Nephron progenitor cell (in vitro differentiated cells): ENCODE results near the gene GRK5.
A peak's percentile ranks its signal among the peaks of the same experiment; 100 is the strongest.

Experiments
- DNase-seq: peaks from one replicate; pipeline ENCODE4 v3.0.0; 2021
- H3K27ac Mint-ChIP-seq: 2 replicates; pipeline ENCODE4 v1.8.0; 2021; ENCODE audit warnings: mild to moderate bottlenecking, moderate library complexity, mixed read lengths
- H3K27me3 Mint-ChIP-seq: 2 replicates; pipeline ENCODE4 v1.8.0; 2021; ENCODE audit warnings: mild to moderate bottlenecking, low read depth, mixed read lengths; ENCODE audit not compliant: poor library complexity
- H3K36me3 Mint-ChIP-seq: 2 replicates; pipeline ENCODE4 v1.8.0; 2021; ENCODE audit warnings: low read depth, mixed read lengths
- H3K4me1 Mint-ChIP-seq: 2 replicates; pipeline ENCODE4 v1.8.0; 2021; ENCODE audit warnings: mixed read lengths
- H3K4me3 Mint-ChIP-seq: 2 replicates; pipeline ENCODE4 v1.8.0; 2021; ENCODE audit warnings: mild to moderate bottlenecking, moderate library complexity, mixed read lengths
- H3K9me3 Mint-ChIP-seq: 2 replicates; pipeline ENCODE4 v1.8.0; 2021; ENCODE audit warnings: mild to moderate bottlenecking, moderate library complexity, mixed read lengths
- CTCF ChIP-seq: fragments of 200-600 bp; sonication (generic); IDR thresholded peaks from 2 replicates; pipeline ENCODE4 v1.5.0; 2021; ENCODE audit warnings: antibody characterized with exemption

The GRK5 gene

GRCh38 chr10:119495021-119495505 lies 287.7 kb downstream of the GRK5 start:
- H3K27me3 Mint-ChIP-seq: peaks cover 5% of the 10 kb centered on the region
- H3K4me1 Mint-ChIP-seq: peaks cover 70% of the 10 kb centered on the region
- H3K36me3 Mint-ChIP-seq: no peaks in the 10 kb centered on the region
- H3K4me3 Mint-ChIP-seq: no peak overlapping the region
- no peak for TF ChIP-seq CTCF
- H3K27ac Mint-ChIP-seq: peak overlapping the region; percentile 74
- DNase-seq: no peak
- H3K9me3 Mint-ChIP-seq: no peaks in the 10 kb centered on the region

- no peak for TF ChIP-seq CTCF
- Mint-ChIP-seq H3K9me3 (no peaks in the 10 kb centered on the region), H3K27ac (no peak overlapping the region), H3K4me3 (no peak overlapping the region), H3K4me1 (peaks cover 75% of the 10 kb centered on the region), H3K27me3 (peaks cover 5% of the 10 kb centered on the region), H3K36me3 (no peaks in the 10 kb centered on the region)
- DNase-seq: no peak
These were observed 288.2 kb downstream of the GRK5 start for GRCh38 chr10:119495545-119495944.

GRCh38 chr10:119496273-119496672 lies 288.9 kb downstream of the GRK5 start:
- Mint-ChIP-seq H3K27me3 (peaks cover 5% of the 10 kb centered on the region), H3K9me3 (no peaks in the 10 kb centered on the region), H3K4me1 (peaks cover 82% of the 10 kb centered on the region), H3K36me3 (no peaks in the 10 kb centered on the region), H3K27ac (no peak overlapping the region), H3K4me3 (no peak overlapping the region)
- no peak for DNase-seq
- TF ChIP-seq CTCF: no peak

GRCh38 chr10:119497243-119497642 lies 289.9 kb downstream of the GRK5 start:
- peaks cover 5% of the 10 kb centered on the region for H3K27me3 Mint-ChIP-seq
- peaks cover 80% of the 10 kb centered on the region for H3K4me1 Mint-ChIP-seq
- H3K36me3 Mint-ChIP-seq: no peaks in the 10 kb centered on the region
- no peaks in the 10 kb centered on the region for H3K9me3 Mint-ChIP-seq
- no peak overlapping the region for H3K4me3 Mint-ChIP-seq
- H3K27ac Mint-ChIP-seq: no peak overlapping the region
- TF ChIP-seq CTCF: no peak
- DNase-seq: no peak

- Mint-ChIP-seq H3K36me3 (no peaks in the 10 kb centered on the region), H3K27ac (peak overlapping the region; percentile 78), H3K4me3 (no peak overlapping the region), H3K9me3 (no peaks in the 10 kb centered on the region), H3K27me3 (peaks cover 7% of the 10 kb centered on the region), H3K4me1 (peaks cover 86% of the 10 kb centered on the region)
- no peak for TF ChIP-seq CTCF
- DNase-seq: no peak
These were observed 291.7 kb downstream of the GRK5 start for GRCh38 chr10:119498889-119499676.

- H3K27ac Mint-ChIP-seq: peak overlapping the region; percentile 78
- H3K4me1 Mint-ChIP-seq: peaks cover 81% of the 10 kb centered on the region
- H3K4me3 Mint-ChIP-seq: no peak overlapping the region
- TF ChIP-seq CTCF: no peak
- no peaks in the 10 kb centered on the region for H3K9me3 Mint-ChIP-seq
- no peaks in the 10 kb centered on the region for H3K36me3 Mint-ChIP-seq
- H3K27me3 Mint-ChIP-seq: peaks cover 7% of the 10 kb centered on the region
- no peak for DNase-seq
These were observed 292.3 kb downstream of the GRK5 start for GRCh38 chr10:119499677-119500002.
